H9 (cell line): ENCODE data around the gene LYST. TPM values are rescaled to one million over a fixed set of nuclear protein-coding genes. Genes with fewer than 3 reads are reported as not detected.

ENCODE experiments used
- DNase-seq: peaks from one replicate; pipeline ENCODE4 v3.0.0-alpha.2; 2017
- H2AFZ ChIP-seq: one replicate; pipeline ENCODE4 v1.6.1; 2013; ENCODE audit warnings: mild to moderate bottlenecking, low read length, control low read depth, moderate library complexity
- H2AK5ac ChIP-seq: 2 replicates; pipeline ENCODE4 v1.6.1; 2013; ENCODE audit warnings: low read length, control low read depth, mixed read lengths; ENCODE audit not compliant: insufficient read length
- H2BK120ac ChIP-seq: one replicate; pipeline ENCODE4 v1.6.1; 2013; ENCODE audit warnings: low read depth, mild to moderate bottlenecking, low read length, control low read depth, inconsistent platforms; ENCODE audit not compliant: poor library complexity, severe bottlenecking
- H2BK12ac ChIP-seq: 2 replicates; pipeline ENCODE4 v1.6.1; 2013; ENCODE audit warnings: low read length, control low read depth, mixed read lengths, low read depth; ENCODE audit not compliant: insufficient read length
- H2BK15ac ChIP-seq: 2 replicates; pipeline ENCODE4 v1.6.1; 2013; ENCODE audit warnings: low read depth, low read length, control low read depth
- H2BK20ac ChIP-seq: one replicate; pipeline ENCODE4 v1.6.1; 2013; ENCODE audit warnings: low read depth, mild to moderate bottlenecking, low read length, control low read depth, inconsistent platforms; ENCODE audit not compliant: poor library complexity, severe bottlenecking
- H2BK5ac ChIP-seq: 2 replicates; pipeline ENCODE4 v1.6.1; 2013; ENCODE audit warnings: low read length, control low read depth, mixed read lengths; ENCODE audit not compliant: insufficient read length
- H3K14ac ChIP-seq: 2 replicates; pipeline ENCODE4 v1.6.1; 2013; ENCODE audit warnings: low read length, control low read depth; ENCODE audit not compliant: insufficient read depth
- H3K18ac ChIP-seq: 2 replicates; pipeline ENCODE4 v1.6.1; 2013; ENCODE audit warnings: low read depth, mild to moderate bottlenecking, mixed read lengths, low read length, control low read depth; ENCODE audit not compliant: insufficient read length
- H3K23ac ChIP-seq: 2 replicates; pipeline ENCODE4 v1.6.1; 2013; ENCODE audit warnings: low read length, control low read depth, mixed read lengths, low read depth; ENCODE audit not compliant: insufficient read length
- H3K23me2 ChIP-seq: 2 replicates; pipeline ENCODE4 v1.6.1; 2013; ENCODE audit warnings: low read depth, mild to moderate bottlenecking, mixed read lengths, low read length, control low read depth; ENCODE audit not compliant: insufficient read length, poor library complexity, severe bottlenecking
- H3K27ac ChIP-seq: 2 replicates; pipeline ENCODE4 v1.5.1; 2013; ENCODE audit warnings: low read length, control low read depth, mixed read lengths, low read depth; ENCODE audit not compliant: insufficient read length
- H3K27me3 ChIP-seq: 2 replicates; pipeline ENCODE4 v1.6.1; 2013; ENCODE audit warnings: low read length, control low read depth, inconsistent platforms; ENCODE audit not compliant: insufficient read depth
- H3K4ac ChIP-seq: 2 replicates; pipeline ENCODE4 v1.6.1; 2013; ENCODE audit warnings: low read depth, mild to moderate bottlenecking, control low read depth, inconsistent platforms, low read length, moderate library complexity
- H3K4me1 ChIP-seq: 2 replicates; pipeline ENCODE4 v1.6.1; 2013; ENCODE audit warnings: low read length, control low read depth, inconsistent platforms; ENCODE audit not compliant: insufficient read depth
- H3K4me2 ChIP-seq: 2 replicates; pipeline ENCODE4 v1.6.1; 2013; ENCODE audit warnings: low read length, control low read depth, mixed read lengths; ENCODE audit not compliant: insufficient read length, insufficient read depth
- H3K56ac ChIP-seq: 2 replicates; pipeline ENCODE4 v1.6.1; 2013; ENCODE audit warnings: low read depth, mild to moderate bottlenecking, mixed read lengths, low read length, control low read depth; ENCODE audit not compliant: insufficient read length
- H3K79me1 ChIP-seq: 2 replicates; pipeline ENCODE4 v1.6.1; 2013; ENCODE audit warnings: low read depth, mild to moderate bottlenecking, moderate library complexity, low read length, control low read depth, inconsistent platforms; ENCODE audit not compliant: insufficient read depth, poor library complexity, severe bottlenecking
- H3K79me2 ChIP-seq: 2 replicates; pipeline ENCODE4 v1.6.1; 2013; ENCODE audit warnings: low read length, control low read depth, inconsistent platforms; ENCODE audit not compliant: insufficient read depth
- H3K9ac ChIP-seq: 2 replicates; pipeline ENCODE4 v1.6.1; 2013; ENCODE audit warnings: low read length, control low read depth, mixed read lengths; ENCODE audit not compliant: insufficient read length; ENCODE audit errors: extremely low read depth
- H3K9me3 ChIP-seq: one replicate; pipeline ENCODE4 v1.6.1; 2013; ENCODE audit warnings: low read depth, low read length, inconsistent platforms; ENCODE audit not compliant: control insufficient read depth
- H3T11ph ChIP-seq: one replicate; pipeline ENCODE4 v1.6.1; 2013; ENCODE audit warnings: mild to moderate bottlenecking, low read length, control low read depth, inconsistent platforms
- H4K20me1 ChIP-seq: one replicate; pipeline ENCODE4 v1.6.1; 2013; ENCODE audit not compliant: control insufficient read depth, insufficient read length, insufficient read depth
- H4K5ac ChIP-seq: 2 replicates; pipeline ENCODE4 v1.6.1; 2013; ENCODE audit warnings: low read depth, mild to moderate bottlenecking, mixed read lengths, low read length, control low read depth; ENCODE audit not compliant: insufficient read length
- H4K8ac ChIP-seq: replicated peaks from 2 replicates; pipeline ENCODE4 v1.6.1; 2013; ENCODE audit warnings: low read length, control low read depth, mixed read lengths, low read depth; ENCODE audit not compliant: insufficient read length
- H4K91ac ChIP-seq: 2 replicates; pipeline ENCODE4 v1.6.1; 2013; ENCODE audit warnings: low read depth, mild to moderate bottlenecking, moderate library complexity, mixed read lengths, low read length, control low read depth; ENCODE audit not compliant: insufficient read length
- H3K27ac Mint-ChIP-seq, 3 experiments: 2 replicates in 2 of 3; 3 replicates in 1 of 3; pipeline ENCODE4 v1.8.0; 2020 to 2021; ENCODE audit warnings: mixed read lengths in 3 of 3, mild to moderate bottlenecking in 1 of 3, moderate library complexity in 1 of 3
- H3K27me3 Mint-ChIP-seq: 2 replicates; pipeline ENCODE4 v1.8.0; 2021; ENCODE audit warnings: low read depth, mild to moderate bottlenecking, moderate library complexity, mixed read lengths
- H3K36me3 Mint-ChIP-seq, 3 experiments: 2 replicates in 2 of 3; 3 replicates in 1 of 3; pipeline ENCODE4 v1.8.0; 2020 to 2021; ENCODE audit warnings: low read depth in 3 of 3, mixed read lengths in 3 of 3; ENCODE audit not compliant: insufficient read depth in 1 of 3
- H3K4me1 Mint-ChIP-seq, 2 experiments: 2 replicates each; pipeline ENCODE4 v1.8.0; 2020; ENCODE audit warnings: mixed read lengths in 2 of 2
- H3K4me3 Mint-ChIP-seq, 2 experiments: 2 replicates in 1 of 2; 3 replicates in 1 of 2; pipeline ENCODE4 v1.8.0; 2020 to 2021; ENCODE audit warnings: mild to moderate bottlenecking in 2 of 2, mixed read lengths in 2 of 2, moderate library complexity in 1 of 2
- H3K9me3 Mint-ChIP-seq, 2 experiments: 2 replicates in 1 of 2; 3 replicates in 1 of 2; pipeline ENCODE4 v1.8.0; 2020; ENCODE audit warnings: mild to moderate bottlenecking in 2 of 2, mixed read lengths in 2 of 2, moderate library complexity in 1 of 2
- WGBS: extraction: QIAGEN DNeasy Blood & Tissue Kit; methylation state at CpG from one replicate; pipeline ENCODE4 v1.1.7; 2013; ENCODE audit warnings: missing lambda C conversion rate, low lambda C conversion rate, mixed read lengths; ENCODE audit not compliant: insufficient read length; ENCODE audit errors: extremely low coverage; 5-methylcytosine and 5-hydroxymethylcytosine counted together
- total RNA-seq: library from RNA; stranded (reverse); gene quantifications from 2 replicates; pipeline ENCODE4 v1.2.1, GENCODE V29; 2021
- TF ChIP-seq, protein P1 (sequence below): fragments of 200-600 bp; sonication (generic); conservative IDR thresholded peaks from 3 replicates; pipeline ENCODE4 v1.8.0; 2021; ENCODE audit warnings: antibody characterized with exemption, mild to moderate bottlenecking

Gene LYST
- total RNA-seq, 1 experiment from 2014 or later, result 0.13 TPM

DNA sequence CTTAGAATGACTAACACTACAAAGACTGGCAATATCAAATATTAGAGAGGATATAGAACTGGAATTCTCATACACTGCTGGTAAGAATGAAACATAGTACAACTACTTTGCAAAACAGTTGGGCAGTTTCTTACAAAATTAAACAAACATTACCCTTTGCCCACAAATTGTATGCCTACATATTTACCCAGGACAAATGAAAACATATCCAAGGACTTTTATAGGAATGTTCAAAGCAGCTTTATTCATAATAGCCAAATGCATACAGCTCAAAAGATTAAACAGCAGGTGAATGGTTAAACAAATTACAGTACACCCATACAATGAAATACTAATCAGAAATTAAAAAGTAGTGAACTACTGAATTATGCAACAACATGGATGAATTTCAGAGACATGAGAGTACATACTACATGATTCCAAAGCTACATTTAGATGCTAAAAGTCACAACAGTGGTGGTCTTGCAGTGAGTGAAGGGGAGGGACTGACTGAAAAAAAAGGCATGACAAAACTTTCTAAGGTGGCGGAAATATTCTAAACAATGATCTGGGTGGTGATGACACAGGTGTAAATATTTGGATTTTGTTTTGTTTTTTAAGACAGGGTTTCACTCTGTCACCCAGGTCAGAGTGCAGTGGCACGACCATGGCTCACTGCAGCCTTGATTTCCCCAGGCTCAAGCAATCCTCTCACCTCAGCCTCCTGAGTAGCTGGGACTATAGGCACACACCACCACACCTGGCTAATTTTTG lies 40.4 kb downstream of the LYST start:
- H4K8ac ChIP-seq, result no peak overlapping the region
- H3K27me3 ChIP-seq, result no peaks in the 10 kb centered on the region
- H3K4ac ChIP-seq, result no peak overlapping the region
- Mint-ChIP-seq H3K27me3 (no peaks in the 10 kb centered on the region), H3K4me3 (no peak overlapping the region), H3K9me3 (no peaks in the 10 kb centered on the region), H3K36me3 (no peaks in the 10 kb centered on the region), H3K4me1 (peaks cover 2 to 6% of the 10 kb centered on the region in 2 experiments; a peak in 1 of 4 replicates), H3K27ac (no peak overlapping the region)
- no peak overlapping the region for H2BK12ac ChIP-seq
- H3K79me2 ChIP-seq, result no peaks in the 10 kb centered on the region
- H3K4me2 ChIP-seq, result no peak overlapping the region
- TF ChIP-seq, protein P1, sequence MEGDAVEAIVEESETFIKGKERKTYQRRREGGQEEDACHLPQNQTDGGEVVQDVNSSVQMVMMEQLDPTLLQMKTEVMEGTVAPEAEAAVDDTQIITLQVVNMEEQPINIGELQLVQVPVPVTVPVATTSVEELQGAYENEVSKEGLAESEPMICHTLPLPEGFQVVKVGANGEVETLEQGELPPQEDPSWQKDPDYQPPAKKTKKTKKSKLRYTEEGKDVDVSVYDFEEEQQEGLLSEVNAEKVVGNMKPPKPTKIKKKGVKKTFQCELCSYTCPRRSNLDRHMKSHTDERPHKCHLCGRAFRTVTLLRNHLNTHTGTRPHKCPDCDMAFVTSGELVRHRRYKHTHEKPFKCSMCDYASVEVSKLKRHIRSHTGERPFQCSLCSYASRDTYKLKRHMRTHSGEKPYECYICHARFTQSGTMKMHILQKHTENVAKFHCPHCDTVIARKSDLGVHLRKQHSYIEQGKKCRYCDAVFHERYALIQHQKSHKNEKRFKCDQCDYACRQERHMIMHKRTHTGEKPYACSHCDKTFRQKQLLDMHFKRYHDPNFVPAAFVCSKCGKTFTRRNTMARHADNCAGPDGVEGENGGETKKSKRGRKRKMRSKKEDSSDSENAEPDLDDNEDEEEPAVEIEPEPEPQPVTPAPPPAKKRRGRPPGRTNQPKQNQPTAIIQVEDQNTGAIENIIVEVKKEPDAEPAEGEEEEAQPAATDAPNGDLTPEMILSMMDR, result no peak
- no peak overlapping the region for H2BK20ac ChIP-seq
- no peak overlapping the region for H3K18ac ChIP-seq
- no peak overlapping the region for H2AK5ac ChIP-seq
- H2BK5ac ChIP-seq, result no peak overlapping the region
- H2BK120ac ChIP-seq, result no peak overlapping the region
- H2BK15ac ChIP-seq, result no peak overlapping the region
- WGBS, result no CpG with 5 or more reads among the region's 2 CpGs
- H3K79me1 ChIP-seq, result no peaks in the 10 kb centered on the region
- H2AFZ ChIP-seq, result no peak overlapping the region
- H3K27ac ChIP-seq, result no peak overlapping the region
- H3T11ph ChIP-seq, result no peak overlapping the region
- H3K23me2 ChIP-seq, result no peaks in the 10 kb centered on the region
- no peak overlapping the region for H3K23ac ChIP-seq
- no peaks in the 10 kb centered on the region for H4K20me1 ChIP-seq
- no peak overlapping the region for H3K56ac ChIP-seq
- no peak overlapping the region for H3K14ac ChIP-seq
- DNase-seq, result no peak
- no peak overlapping the region for H4K5ac ChIP-seq
- H3K9ac ChIP-seq, result no peak overlapping the region
- H4K91ac ChIP-seq, result no peak overlapping the region
- H3K4me1 ChIP-seq, result no peaks in the 10 kb centered on the region
- H3K9me3 ChIP-seq, result no peaks in the 10 kb centered on the region
